HPDE6-E6E7 (cell line): ENCODE results near the gene SNX24.
"Not testable (repeated sequence)": the region's sequence is repeated elsewhere in the genome, so short reads cannot be mapped to it uniquely, and the experiment has no call there.

ENCODE experiments used
- DNase-seq: peaks from one replicate; pipeline ENCODE4 v3.0.0; 2011; ENCODE audit warnings: missing footprints; ENCODE audit errors: extremely low spot score

Gene SNX24

GRCh38 chr5:122871661-122872060 lies 26.2 kb downstream of the SNX24 start:
- no peak for DNase-seq

GRCh38 chr5:122874179-122874875 lies 28.9 kb downstream of the SNX24 start:
- no peak for DNase-seq

GRCh38 chr5:122877518-122877917 lies 32.1 kb downstream of the SNX24 start:
- no peak for DNase-seq

- no peak for DNase-seq
These were observed 33.7 kb downstream of the SNX24 start for GRCh38 chr5:122879076-122879475.

- DNase-seq = no peak
These were observed 34.8 kb downstream of the SNX24 start for GRCh38 chr5:122880170-122880689.

- DNase-seq = no peak
These were observed 35.3 kb downstream of the SNX24 start for GRCh38 chr5:122880749-122881148.

GRCh38 chr5:122882831-122883230 lies 37.4 kb downstream of the SNX24 start:
- DNase-seq = peak; percentile 38

- DNase-seq = no peak
These were observed 39.7 kb downstream of the SNX24 start for GRCh38 chr5:122885045-122885517.

- no peak for DNase-seq
These were observed 40.5 kb downstream of the SNX24 start for GRCh38 chr5:122885891-122886290.

- DNase-seq = no peak
These were observed 49.7 kb downstream of the SNX24 start for GRCh38 chr5:122895141-122895540.

GRCh38 chr5:122896598-122897282 lies 51.3 kb downstream of the SNX24 start:
- no peak for DNase-seq

- DNase-seq = no peak
These were observed 51.8 kb downstream of the SNX24 start for GRCh38 chr5:122897283-122897602.

GRCh38 chr5:122901346-122901745 lies 55.9 kb downstream of the SNX24 start:
- no peak for DNase-seq

GRCh38 chr5:122902263-122902662 lies 56.9 kb downstream of the SNX24 start:
- DNase-seq = no peak

GRCh38 chr5:122906768-122907167 lies 61.4 kb downstream of the SNX24 start:
- DNase-seq = no peak

GRCh38 chr5:122907276-122907675 lies 61.9 kb downstream of the SNX24 start:
- peak; percentile 33 for DNase-seq

- DNase-seq = no peak
These were observed 62.7 kb downstream of the SNX24 start for GRCh38 chr5:122908108-122908507.

GRCh38 chr5:122908662-122909061 lies 63.2 kb downstream of the SNX24 start:
- DNase-seq = no peak

- no peak for DNase-seq
These were observed 64.2 kb downstream of the SNX24 start for GRCh38 chr5:122909470-122910100.

GRCh38 chr5:122913436-122913835 lies 68.0 kb downstream of the SNX24 start:
- not testable (repeated sequence) for DNase-seq

GRCh38 chr5:122915717-122916461 lies 70.5 kb downstream of the SNX24 start:
- DNase-seq = no peak

- no peak for DNase-seq
These were observed 71.1 kb downstream of the SNX24 start for GRCh38 chr5:122916490-122916889.
